SK-N-MC (cell line): ENCODE data around the gene ATRN.

Source experiments
- EZH2 ChIP-seq: fragments of 200-600 bp; sonication (generic); IDR thresholded peaks from one replicate; pipeline ENCODE4 v1.6.1; 2017; ENCODE audit warnings: antibody characterized with exemption
- POLR2AphosphoS5 ChIP-seq: IDR thresholded peaks from 2 replicates; pipeline ENCODE4 v1.6.1; 2012; ENCODE audit warnings: mild to moderate bottlenecking, low read depth, low read length, borderline replicate concordance

GRCh38 chr20:3479025-3479424 lies 8.2 kb downstream of the ATRN start:
- TF ChIP-seq POLR2AphosphoS5 (no peak), EZH2 (no peak)
